HG02610 (cell line): Measurements from ENCODE around the gene PLXND1.
"Not testable (repeated sequence)": the region's sequence is repeated elsewhere in the genome, so short reads cannot be mapped to it uniquely, and the experiment has no call there.

Experiments
- ATAC-seq: cut with Tn5 transposase; IDR thresholded peaks from one replicate; pipeline ENCODE4 v1.9.1; 2021; ENCODE audit warnings: mild to moderate bottlenecking, moderate library complexity; ENCODE audit not compliant: unreplicated experiment

Gene PLXND1

GRCh38 chr3:129530251-129530791, 76.2 kb downstream of the PLXND1 start:
- no peak for ATAC-seq

- ATAC-seq = no peak
These were observed 76.9 kb downstream of the PLXND1 start for GRCh38 chr3:129529436-129530210.

- no peak for ATAC-seq
These were observed 77.8 kb downstream of the PLXND1 start, which contains the start of gene RHO for GRCh38 chr3:129528589-129529100. RHO (plus strand) TSS chr3:129528639; CDS start chr3:129528734, 95 bp downstream.

- ATAC-seq = no peak
These were observed 79.2 kb downstream of the PLXND1 start for GRCh38 chr3:129527262-129527661.

- ATAC-seq = peak; percentile 91
These were observed 80.2 kb downstream of the PLXND1 start for GRCh38 chr3:129526121-129526900.

- no peak for ATAC-seq
These were observed 81.0 kb downstream of the PLXND1 start for GRCh38 chr3:129525341-129525968.

- no peak for ATAC-seq
These were observed 82.4 kb downstream of the PLXND1 start for GRCh38 chr3:129524081-129524480.

- ATAC-seq = no peak
These were observed 83.5 kb downstream of the PLXND1 start for GRCh38 chr3:129522953-129523352.

GRCh38 chr3:129521611-129522010, 84.9 kb downstream of the PLXND1 start:
- ATAC-seq = no peak

- ATAC-seq = no peak
These were observed 85.5 kb downstream of the PLXND1 start for GRCh38 chr3:129520960-129521359.

- ATAC-seq = no peak
These were observed 86.4 kb downstream of the PLXND1 start for GRCh38 chr3:129519896-129520715.

- no peak for ATAC-seq
These were observed 87.0 kb downstream of the PLXND1 start for GRCh38 chr3:129519449-129519848.

GRCh38 chr3:129518581-129518980, 87.9 kb downstream of the PLXND1 start:
- ATAC-seq = no peak

- ATAC-seq = no peak
These were observed 88.4 kb downstream of the PLXND1 start for GRCh38 chr3:129518038-129518561.

GRCh38 chr3:129517516-129517915, 89.0 kb downstream of the PLXND1 start:
- ATAC-seq = no peak

- not testable (repeated sequence) for ATAC-seq
These were observed 90.5 kb downstream of the PLXND1 start for GRCh38 chr3:129515821-129516432.

- ATAC-seq = not testable (repeated sequence)
These were observed 91.2 kb downstream of the PLXND1 start for GRCh38 chr3:129515108-129515820.

GRCh38 chr3:129514563-129514962, 91.9 kb downstream of the PLXND1 start:
- no peak for ATAC-seq

GRCh38 chr3:129514110-129514509, 92.4 kb downstream of the PLXND1 start:
- no peak for ATAC-seq
